Erythroblast (primary cell): ENCODE data around the gene NPTX1.

ENCODE experiments used
- GATA1 ChIP-seq: IDR thresholded peaks from 2 replicates; pipeline ENCODE4 v1.6.1; 2011; ENCODE audit warnings: low read depth, mild to moderate bottlenecking, control low read depth, low read length, moderate library complexity
- POLR2A ChIP-seq: IDR thresholded peaks from 2 replicates; pipeline ENCODE4 v1.6.1; 2011; ENCODE audit warnings: mild to moderate bottlenecking, low read length

GRCh38 chr17:80492343-80493136, 16.1 kb upstream of the NPTX1 start:
- TF ChIP-seq POLR2A (no peak), GATA1 (no peak)
